Ovary (tissue), 3 donors: ENCODE results near the gene TK2.

Source experiments
- CTCF ChIP-seq, 3 donors: fragments of 450-650 bp in 2 of 3; fragments of 200-600 bp in 1 of 3; IDR thresholded peaks; one replicate each; pipeline versions ENCODE4 v1.5.1 to v1.8.0; 2016 to 2022; ENCODE audit warnings: antibody characterized with exemption in 3 of 3, mild to moderate bottlenecking in 1 of 3
- EP300 ChIP-seq: sonication (generic); formaldehyde crosslinking; IDR thresholded peaks from one replicate; pipeline ENCODE4 v1.6.1; 2017; ENCODE audit warnings: antibody characterized with exemption
- POLR2A ChIP-seq: fragments of 450-650 bp; IDR thresholded peaks from one replicate; pipeline ENCODE4 v1.6.1; 2017; ENCODE audit warnings: antibody characterized with exemption, mild to moderate bottlenecking, moderate library complexity
- donor health status: DM: no; HTN: no; CAD: no.

- no peak for TF ChIP-seq CTCF (IDR thresholded peaks at IDR 0.05)
- TF ChIP-seq POLR2A = no peak
- TF ChIP-seq EP300 = no peak
Observed at GRCh38 chr16:66469291-66469946, 80.5 kb downstream of the TK2 start.
